Body of pancreas (tissue), 4 donors: Measurements from ENCODE around the gene ANTKMT.

ENCODE experiments used
- POLR2A ChIP-seq, 3 donors: fragments of 450-650 bp; IDR thresholded peaks; one replicate each; pipeline ENCODE4 v1.6.1; 2016; ENCODE audit warnings: antibody characterized with exemption in 3 of 3, mild to moderate bottlenecking in 2 of 3
- TF ChIP-seq, protein P1 (sequence below), 7 experiments: fragments of 450-650 bp in 4 of 7; fragments of 200-600 bp in 3 of 7; sonication (generic) in 3 of 7; IDR thresholded peaks; one replicate each; pipeline ENCODE4 v1.5.1; 2016 to 2019; ENCODE audit warnings: antibody characterized with exemption in 7 of 7

- TF ChIP-seq, protein P1, sequence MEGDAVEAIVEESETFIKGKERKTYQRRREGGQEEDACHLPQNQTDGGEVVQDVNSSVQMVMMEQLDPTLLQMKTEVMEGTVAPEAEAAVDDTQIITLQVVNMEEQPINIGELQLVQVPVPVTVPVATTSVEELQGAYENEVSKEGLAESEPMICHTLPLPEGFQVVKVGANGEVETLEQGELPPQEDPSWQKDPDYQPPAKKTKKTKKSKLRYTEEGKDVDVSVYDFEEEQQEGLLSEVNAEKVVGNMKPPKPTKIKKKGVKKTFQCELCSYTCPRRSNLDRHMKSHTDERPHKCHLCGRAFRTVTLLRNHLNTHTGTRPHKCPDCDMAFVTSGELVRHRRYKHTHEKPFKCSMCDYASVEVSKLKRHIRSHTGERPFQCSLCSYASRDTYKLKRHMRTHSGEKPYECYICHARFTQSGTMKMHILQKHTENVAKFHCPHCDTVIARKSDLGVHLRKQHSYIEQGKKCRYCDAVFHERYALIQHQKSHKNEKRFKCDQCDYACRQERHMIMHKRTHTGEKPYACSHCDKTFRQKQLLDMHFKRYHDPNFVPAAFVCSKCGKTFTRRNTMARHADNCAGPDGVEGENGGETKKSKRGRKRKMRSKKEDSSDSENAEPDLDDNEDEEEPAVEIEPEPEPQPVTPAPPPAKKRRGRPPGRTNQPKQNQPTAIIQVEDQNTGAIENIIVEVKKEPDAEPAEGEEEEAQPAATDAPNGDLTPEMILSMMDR (IDR thresholded peaks at IDR 0.05): no peak
- no peak for TF ChIP-seq POLR2A (IDR thresholded peaks at IDR 0.05)
Measured at GRCh38 chr16:723695-724094, 2.7 kb downstream of the ANTKMT start.
